HepG2 (cell line): Measurements from ENCODE around the gene AFAP1L2.

Source experiments
- POLR2A ChIP-seq, 2 experiments: IDR thresholded peaks; 2 replicates each; pipeline ENCODE4 v1.6.1; 2011; ENCODE audit warnings: low read depth in 2 of 2, low read length in 2 of 2, mild to moderate bottlenecking in 1 of 2, moderate library complexity in 1 of 2; ENCODE audit not compliant: insufficient read depth in 1 of 2
- TF ChIP-seq, protein P1 (sequence below): sonication (generic); formaldehyde crosslinking; IDR thresholded peaks from 2 replicates; pipeline ENCODE4 v1.5.0; 2020; ENCODE audit warnings: mild to moderate bottlenecking, missing genetic modification reagents, moderate library complexity
- TF ChIP-seq, protein P2 (sequence below): fragments of 450-650 bp; IDR thresholded peaks from 2 replicates; pipeline ENCODE4 v1.6.1; 2017; ENCODE audit warnings: mild to moderate bottlenecking

DNA sequence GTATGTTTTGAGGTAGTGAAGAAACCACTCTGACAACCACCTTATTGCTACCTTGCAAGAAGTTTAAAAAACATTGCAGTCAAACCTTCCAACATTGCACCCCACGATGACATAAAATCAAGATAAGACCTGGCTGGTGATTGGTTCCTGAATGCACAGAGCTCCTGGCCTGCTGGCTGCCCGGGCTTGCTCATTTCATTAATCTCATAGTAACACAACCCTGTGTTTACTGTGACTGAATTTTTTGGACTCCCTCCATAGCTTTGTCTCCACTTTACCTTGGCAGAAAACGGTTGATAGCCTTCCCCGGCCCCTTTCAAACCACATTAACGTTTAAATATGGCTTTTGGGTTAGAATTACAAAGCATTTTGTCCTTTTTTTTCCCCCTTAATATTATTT lies 137.8 kb downstream of the AFAP1L2 start:
- no peak for TF ChIP-seq POLR2A (IDR thresholded peaks at IDR 0.05; ENCODE audit: insufficient read depth in 1 of 2, low read depth in 2 of 2, low read length in 2 of 2)
- TF ChIP-seq, protein P1, sequence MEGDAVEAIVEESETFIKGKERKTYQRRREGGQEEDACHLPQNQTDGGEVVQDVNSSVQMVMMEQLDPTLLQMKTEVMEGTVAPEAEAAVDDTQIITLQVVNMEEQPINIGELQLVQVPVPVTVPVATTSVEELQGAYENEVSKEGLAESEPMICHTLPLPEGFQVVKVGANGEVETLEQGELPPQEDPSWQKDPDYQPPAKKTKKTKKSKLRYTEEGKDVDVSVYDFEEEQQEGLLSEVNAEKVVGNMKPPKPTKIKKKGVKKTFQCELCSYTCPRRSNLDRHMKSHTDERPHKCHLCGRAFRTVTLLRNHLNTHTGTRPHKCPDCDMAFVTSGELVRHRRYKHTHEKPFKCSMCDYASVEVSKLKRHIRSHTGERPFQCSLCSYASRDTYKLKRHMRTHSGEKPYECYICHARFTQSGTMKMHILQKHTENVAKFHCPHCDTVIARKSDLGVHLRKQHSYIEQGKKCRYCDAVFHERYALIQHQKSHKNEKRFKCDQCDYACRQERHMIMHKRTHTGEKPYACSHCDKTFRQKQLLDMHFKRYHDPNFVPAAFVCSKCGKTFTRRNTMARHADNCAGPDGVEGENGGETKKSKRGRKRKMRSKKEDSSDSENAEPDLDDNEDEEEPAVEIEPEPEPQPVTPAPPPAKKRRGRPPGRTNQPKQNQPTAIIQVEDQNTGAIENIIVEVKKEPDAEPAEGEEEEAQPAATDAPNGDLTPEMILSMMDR (CRISPR knock-in tag): no peak
- TF ChIP-seq, protein P2, sequence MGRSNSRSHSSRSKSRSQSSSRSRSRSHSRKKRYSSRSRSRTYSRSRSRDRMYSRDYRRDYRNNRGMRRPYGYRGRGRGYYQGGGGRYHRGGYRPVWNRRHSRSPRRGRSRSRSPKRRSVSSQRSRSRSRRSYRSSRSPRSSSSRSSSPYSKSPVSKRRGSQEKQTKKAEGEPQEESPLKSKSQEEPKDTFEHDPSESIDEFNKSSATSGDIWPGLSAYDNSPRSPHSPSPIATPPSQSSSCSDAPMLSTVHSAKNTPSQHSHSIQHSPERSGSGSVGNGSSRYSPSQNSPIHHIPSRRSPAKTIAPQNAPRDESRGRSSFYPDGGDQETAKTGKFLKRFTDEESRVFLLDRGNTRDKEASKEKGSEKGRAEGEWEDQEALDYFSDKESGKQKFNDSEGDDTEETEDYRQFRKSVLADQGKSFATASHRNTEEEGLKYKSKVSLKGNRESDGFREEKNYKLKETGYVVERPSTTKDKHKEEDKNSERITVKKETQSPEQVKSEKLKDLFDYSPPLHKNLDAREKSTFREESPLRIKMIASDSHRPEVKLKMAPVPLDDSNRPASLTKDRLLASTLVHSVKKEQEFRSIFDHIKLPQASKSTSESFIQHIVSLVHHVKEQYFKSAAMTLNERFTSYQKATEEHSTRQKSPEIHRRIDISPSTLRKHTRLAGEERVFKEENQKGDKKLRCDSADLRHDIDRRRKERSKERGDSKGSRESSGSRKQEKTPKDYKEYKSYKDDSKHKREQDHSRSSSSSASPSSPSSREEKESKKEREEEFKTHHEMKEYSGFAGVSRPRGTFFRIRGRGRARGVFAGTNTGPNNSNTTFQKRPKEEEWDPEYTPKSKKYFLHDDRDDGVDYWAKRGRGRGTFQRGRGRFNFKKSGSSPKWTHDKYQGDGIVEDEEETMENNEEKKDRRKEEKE: no peak
